Measurements from ENCODE around the gene SSB.
"Not testable (repeated sequence)": the region's sequence is repeated elsewhere in the genome, so short reads cannot be mapped to it uniquely, and the experiment has no call there.

The SSB gene

GRCh38 chr2:169790581-169790980 lies 8.1 kb upstream of the SSB start:
- DNase-seq, result no peak

- no peak for DNase-seq
Measured at GRCh38 chr2:169795181-169795580, 3.5 kb upstream of the SSB start.

- DNase-seq, result no peak
Measured at GRCh38 chr2:169796441-169796840, 2.2 kb upstream of the SSB start.

GRCh38 chr2:169797601-169798000 lies 1.1 kb upstream of the SSB start:
- DNase-seq, result no peak

GRCh38 chr2:169798397-169798717 lies 314 bp upstream of the SSB start:
- no peak for DNase-seq

- DNase-seq, result no peak
Measured at GRCh38 chr2:169803480-169803879, 4.8 kb downstream of the SSB start.

- DNase-seq, result no peak
Measured at GRCh38 chr2:169806586-169806985, 7.9 kb downstream of the SSB start.

- DNase-seq, result no peak
Measured at GRCh38 chr2:169808221-169808620, 9.6 kb downstream of the SSB start.

GRCh38 chr2:169815849-169816248 lies 17.2 kb downstream of the SSB start:
- DNase-seq, result no peak

GRCh38 chr2:169816961-169817360 lies 18.3 kb downstream of the SSB start:
- DNase-seq, result not testable (repeated sequence)

GRCh38 chr2:169817369-169817768 lies 18.7 kb downstream of the SSB start:
- not testable (repeated sequence) for DNase-seq

GRCh38 chr2:169818241-169818640 lies 19.6 kb downstream of the SSB start:
- no peak for DNase-seq

- DNase-seq, result no peak
Measured at GRCh38 chr2:169819106-169819505, 20.4 kb downstream of the SSB start.

- not testable (repeated sequence) for DNase-seq
Measured at GRCh38 chr2:169820101-169820500, 21.4 kb downstream of the SSB start.

GRCh38 chr2:169822036-169822435 lies 23.4 kb downstream of the SSB start:
- DNase-seq, result no peak

- DNase-seq, result no peak
Measured at GRCh38 chr2:169822785-169823392, 24.2 kb downstream of the SSB start.

- no peak for DNase-seq
Measured at GRCh38 chr2:169823996-169824372, 25.3 kb downstream of the SSB start.

GRCh38 chr2:169824373-169825333 lies 26.0 kb downstream of the SSB start, which contains the start of gene METTL5:
METTL5 (minus strand) TSS chr2:169824905; CDS start chr2:169824597, 308 bp downstream.
- peak; percentile 93 for DNase-seq

GRCh38 chr2:169827272-169828140 lies 28.8 kb downstream of the SSB start, which contains the start of gene UBR3:
UBR3 (plus strand) TSS chr2:169827454; CDS start chr2:169827508, 54 bp downstream.
- DNase-seq, result peak; percentile 96

- peak; percentile 79 for DNase-seq
Measured at GRCh38 chr2:169828141-169828811, 29.6 kb downstream of the SSB start.

- DNase-seq, result no peak
Measured at GRCh38 chr2:169834401-169834800, 35.7 kb downstream of the SSB start.

GRCh38 chr2:169838743-169839489 lies 40.2 kb downstream of the SSB start:
- DNase-seq, result no peak

All from activated effector memory CD4-positive, alpha-beta T cell treated with anti-CD3 and anti-CD28 coated beads, Interleukin-2, amount 50 U/mL, for 16 hours (primary cell).